ENCODE results near the gene HOXB9. TPM values are rescaled to one million over a fixed set of nuclear protein-coding genes. Genes with fewer than 3 reads are reported as not detected.

The HOXB9 gene
- total RNA-seq, 1 experiment from 2014 or later: 27.8 TPM

DNA sequence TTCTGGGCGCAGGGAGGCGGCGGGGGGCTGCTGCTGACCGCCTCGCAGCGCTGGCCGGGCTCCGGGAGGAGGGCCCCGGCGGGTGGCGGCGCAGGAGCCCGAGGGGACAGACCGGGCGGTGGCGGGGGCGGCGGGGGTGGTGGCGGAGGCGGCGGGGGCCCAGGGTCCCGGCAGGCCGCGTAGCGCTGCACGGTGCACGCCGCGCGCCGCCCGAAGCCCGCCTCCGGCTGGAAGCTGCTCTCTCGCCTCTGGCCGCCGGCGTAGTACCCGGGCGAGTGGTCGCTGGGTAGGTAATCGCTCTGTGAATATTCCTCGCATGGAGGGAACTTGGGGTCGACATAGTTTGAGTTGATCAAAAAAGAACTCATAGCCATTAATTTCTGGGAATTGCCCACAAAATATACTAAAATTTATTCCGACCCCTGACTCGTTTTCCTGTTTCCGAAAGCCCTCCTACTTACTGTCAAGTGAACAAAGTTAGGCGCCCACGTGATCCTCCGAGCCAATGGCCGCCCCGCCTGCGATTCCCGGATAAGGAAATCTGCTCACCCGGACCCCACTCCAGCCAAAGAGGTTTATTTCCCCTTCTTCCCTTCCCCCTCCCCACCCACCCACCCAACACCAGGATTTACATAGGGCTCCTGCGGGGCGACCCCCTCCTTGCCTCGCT lies 48.1 kb downstream of the HOXB9 start, which contains the start of gene HOXB4:
TSS of gene HOXB4 (minus strand) at position 405 of the 670 bp plus-strand sequence. CDS start at position 374, 31 bp downstream.
- peak within 1 kb of the TSS; percentile 95 for H3K27ac Mint-ChIP-seq (ENCODE audit: unreplicated experiment)
- intact Hi-C loops (cut with micrococcal nuclease; ENCODE audit: unreplicated experiment): loop anchor here (5.0 kb wide), 2 partner anchors 36 to 286 kb away; no protein-coding TSS in a partner anchor

DNA sequence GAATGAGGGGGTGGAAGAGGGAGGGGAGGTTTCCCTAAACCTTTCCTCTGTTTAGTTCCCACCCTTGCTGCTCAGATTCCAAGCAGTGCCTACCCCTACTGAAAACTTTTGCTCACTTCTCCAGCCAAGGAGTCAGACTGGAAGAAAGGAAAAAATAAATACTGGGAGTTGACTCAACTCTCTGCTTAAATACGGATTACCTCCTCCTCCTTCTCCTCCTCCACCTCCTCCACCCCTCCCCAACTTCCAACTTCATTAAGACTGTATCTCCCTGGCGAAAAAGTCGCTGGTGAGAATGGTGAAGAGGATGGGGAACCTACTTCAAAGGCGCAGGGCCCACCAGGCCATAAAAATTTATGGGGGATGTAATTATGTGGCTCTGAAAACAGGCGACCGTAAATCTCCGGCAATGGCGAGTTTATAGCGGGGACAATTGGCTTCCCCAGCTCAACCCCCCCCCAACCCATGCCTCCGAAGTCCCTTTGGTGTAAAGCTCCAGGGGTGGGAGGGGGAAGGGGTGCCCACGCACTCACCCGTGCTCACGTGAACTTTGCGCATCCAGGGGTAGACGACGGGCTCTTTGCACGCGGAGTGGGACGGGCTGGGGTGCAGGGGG lies 48.7 kb downstream of the HOXB9 start:
- no TSS peak for BruUV-seq (replicated peaks)
- no peak overlapping the region for H3K4me3 Mint-ChIP-seq (ENCODE audit: low read depth, unreplicated experiment)
- H3K27ac Mint-ChIP-seq (ENCODE audit: unreplicated experiment): peak overlapping the region; percentile 69
- no peak for TF ChIP-seq CTCF (IDR thresholded peaks at IDR 0.05; ENCODE audit: unreplicated experiment)
- peaks cover 100% of the 10 kb centered on the region for H3K36me3 Mint-ChIP-seq (ENCODE audit: insufficient read depth, unreplicated experiment)
- H3K27me3 Mint-ChIP-seq (ENCODE audit: unreplicated experiment): peaks cover 20% of the 10 kb centered on the region
- H3K4me1 Mint-ChIP-seq (ENCODE audit: low read depth, unreplicated experiment): peaks cover 49% of the 10 kb centered on the region
- no peaks in the 10 kb centered on the region for H3K9me3 Mint-ChIP-seq (ENCODE audit: low read depth, unreplicated experiment)
- DNase-seq: no peak
- CTCF ChIA-PET: no interaction called here
- intact Hi-C loops (cut with micrococcal nuclease; ENCODE audit: unreplicated experiment): loop anchor here (5.0 kb wide), 2 partner anchors 35 to 285 kb away; no protein-coding TSS in a partner anchor

More for the DNA sequence above, 48.1 kb downstream of the HOXB9 start, which contains the start of gene HOXB4:
- Mint-ChIP-seq H3K36me3 (ENCODE audit: insufficient read depth, unreplicated experiment) (peaks cover 100% of the 10 kb centered on the region), H3K27me3 (ENCODE audit: unreplicated experiment) (peaks cover 20% of the 10 kb centered on the region), H3K4me3 (ENCODE audit: low read depth, unreplicated experiment) (no peak within 1 kb of the TSS), H3K4me1 (ENCODE audit: low read depth, unreplicated experiment) (peaks cover 50% of the 10 kb centered on the region), H3K9me3 (ENCODE audit: low read depth, unreplicated experiment) (no peaks in the 10 kb centered on the region)
- no peak for TF ChIP-seq CTCF (IDR thresholded peaks at IDR 0.05; ENCODE audit: unreplicated experiment)
- no TSS peak for BruUV-seq (replicated peaks)
- DNase-seq: peak; percentile 88
- CTCF ChIA-PET: interaction anchor here (1.0 to 1.5 kb wide), 2 partner anchors 12 to 17 kb away, joined by 4 read pairs; no protein-coding TSS in a partner anchor

- peak overlapping the region; percentile 69 for H3K27ac Mint-ChIP-seq (ENCODE audit: unreplicated experiment)
- H3K4me3 Mint-ChIP-seq (ENCODE audit: low read depth, unreplicated experiment): no peak overlapping the region
- DNase-seq: no peak
- peaks cover 20% of the 10 kb centered on the region for H3K27me3 Mint-ChIP-seq (ENCODE audit: unreplicated experiment)
- CTCF ChIA-PET: interaction anchor here (0.6 kb wide), 1 partner anchor 260 kb away, joined by 5 read pairs; no protein-coding TSS in a partner anchor
- BruUV-seq (replicated peaks): no TSS peak
- TF ChIP-seq CTCF (IDR thresholded peaks at IDR 0.05; ENCODE audit: unreplicated experiment): no peak
- H3K4me1 Mint-ChIP-seq (ENCODE audit: low read depth, unreplicated experiment): peaks cover 54% of the 10 kb centered on the region
- peaks cover 100% of the 10 kb centered on the region for H3K36me3 Mint-ChIP-seq (ENCODE audit: insufficient read depth, unreplicated experiment)
- intact Hi-C loops (cut with micrococcal nuclease; ENCODE audit: unreplicated experiment): loop anchor here (5.0 kb wide), 2 partner anchors 34 to 284 kb away; no protein-coding TSS in a partner anchor
- H3K9me3 Mint-ChIP-seq (ENCODE audit: low read depth, unreplicated experiment): no peaks in the 10 kb centered on the region
Measured at GRCh38 chr17:48576479-48577309, 49.5 kb downstream of the HOXB9 start.

Measured in Calu3 (cell line).